ENCODE results near the gene TXNRD3. TPM values are rescaled to one million over a fixed set of nuclear protein-coding genes. Genes with fewer than 3 reads are reported as not detected.

Gene TXNRD3
- total and polyA plus RNA-seq, 2 of the 4 experiments (the other 2 are of a cell fraction), result 3.9 to 8.4 TPM

DNA sequence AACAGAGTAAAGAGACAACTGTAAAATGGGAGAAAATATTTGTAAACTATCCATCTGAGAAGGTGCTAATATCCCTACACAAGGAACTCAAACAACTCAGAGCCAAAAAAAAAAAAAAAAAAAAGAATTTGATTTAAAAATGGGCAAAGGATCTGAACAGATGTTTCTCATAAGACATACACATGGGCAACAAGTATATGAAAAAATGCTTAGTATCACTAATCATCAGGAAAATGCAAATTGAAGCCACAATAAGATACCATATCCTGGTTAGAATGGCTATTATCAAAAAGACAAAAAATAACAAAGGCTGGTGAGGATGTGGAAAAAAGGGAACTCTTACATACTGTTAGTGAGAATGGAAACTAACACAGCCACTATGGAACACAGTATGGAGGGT is 36.2 kb downstream of the TXNRD3 start:
- Histone ChIP-seq H3K9me3 (ENCODE audit: control insufficient read depth, insufficient read depth, low read length) (no peaks in the 10 kb centered on the region), H3K27ac (ENCODE audit: insufficient read depth, low read length) (no peak overlapping the region), H3K23ac (ENCODE audit: low read depth, low read length) (no peak overlapping the region), H3K36me3 (ENCODE audit: control insufficient read depth, insufficient read depth, low read length) (no peaks in the 10 kb centered on the region), H4K91ac (ENCODE audit: insufficient read depth, low read depth, low read length) (no peak overlapping the region), H4K20me1 (ENCODE audit: insufficient read depth, low read length) (no peaks in the 10 kb centered on the region), H3K56ac (ENCODE audit: extremely low read depth, insufficient read depth, low read length) (no peak overlapping the region), H2AK5ac (ENCODE audit: low read depth, low read length) (no peak overlapping the region), H3K4me1 (ENCODE audit: control insufficient read depth, insufficient read depth, low read length) (peaks cover 10% of the 10 kb centered on the region), H2BK5ac (ENCODE audit: low read depth, low read length, poor library complexity, severe bottlenecking) (no peak overlapping the region), H4K8ac (ENCODE audit: low read depth in 2 of 2, low read length in 2 of 2) (no peak overlapping the region), H3K9me1 (ENCODE audit: insufficient read depth, low read length) (peaks cover 9% of the 10 kb centered on the region), H3K27me3 (ENCODE audit: control insufficient read depth, insufficient read depth, low read length) (no peaks in the 10 kb centered on the region), H3K79me1 (ENCODE audit: low read depth in 1 of 2, low read length in 2 of 2) (no peaks in the 10 kb centered on the region), H2AK9ac (replicated peaks; ENCODE audit: low read depth, low read length, poor library complexity) (no peak overlapping the region), H2AFZ (replicated peaks; ENCODE audit: low read length, poor library complexity) (no peak overlapping the region), H3K9ac (ENCODE audit: low read depth, low read length) (no peak overlapping the region), H3K14ac (replicated peaks; ENCODE audit: low read depth, low read length) (no peak overlapping the region), H3K4me3 (ENCODE audit: insufficient read depth, low read depth, low read length) (no peak overlapping the region), H3K4ac (ENCODE audit: low read depth, low read length) (no peak overlapping the region), H3K18ac (ENCODE audit: low read depth, low read length) (no peak overlapping the region), H3K4me2 (ENCODE audit: low read depth, low read length) (no peak overlapping the region), H2BK15ac (ENCODE audit: low read depth, low read length) (no peak overlapping the region), H2BK20ac (ENCODE audit: low read depth, low read length) (no peak overlapping the region), H2BK120ac (ENCODE audit: low read depth, low read length) (no peak overlapping the region), H4K5ac (ENCODE audit: low read depth, low read length) (no peak overlapping the region)
- ATAC-seq (ENCODE audit: low read depth), result no peak
- BruUV-seq (replicated peaks), result no TSS peak
- in situ Hi-C loops (cut with MboI; ENCODE audit: low sequenced_read_pairs), result no loop called here
- ChIA-PET POLR2A (ENCODE audit: unreplicated experiment) (no interaction called here), CTCF (no interaction called here)
- no peak for TF ChIP-seq RFX5 (IDR thresholded peaks at IDR 0.05; ENCODE audit: low read depth, low read length)
- TF ChIP-seq, protein P1, sequence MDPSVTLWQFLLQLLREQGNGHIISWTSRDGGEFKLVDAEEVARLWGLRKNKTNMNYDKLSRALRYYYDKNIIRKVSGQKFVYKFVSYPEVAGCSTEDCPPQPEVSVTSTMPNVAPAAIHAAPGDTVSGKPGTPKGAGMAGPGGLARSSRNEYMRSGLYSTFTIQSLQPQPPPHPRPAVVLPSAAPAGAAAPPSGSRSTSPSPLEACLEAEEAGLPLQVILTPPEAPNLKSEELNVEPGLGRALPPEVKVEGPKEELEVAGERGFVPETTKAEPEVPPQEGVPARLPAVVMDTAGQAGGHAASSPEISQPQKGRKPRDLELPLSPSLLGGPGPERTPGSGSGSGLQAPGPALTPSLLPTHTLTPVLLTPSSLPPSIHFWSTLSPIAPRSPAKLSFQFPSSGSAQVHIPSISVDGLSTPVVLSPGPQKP (IDR thresholded peaks at IDR 0.05; ENCODE audit: borderline replicate concordance, low read depth, low read length), result no peak
- no peak for TF ChIP-seq MAZ (IDR thresholded peaks at IDR 0.05; ENCODE audit: borderline replicate concordance, low read depth, low read length)
- TF ChIP-seq RAD21 (IDR thresholded peaks at IDR 0.05; ENCODE audit: low read length), result no peak
- intact Hi-C loops (cut with micrococcal nuclease), result no loop called here
- dilution Hi-C loops (cut with HindIII; ENCODE audit: low sequenced_read_pairs, unreplicated experiment), result no loop called here
- no peak for DNase-seq
